ENCODE data around the gene TLE6. TPM values are rescaled to one million over a fixed set of nuclear protein-coding genes. Genes with fewer than 3 reads are reported as not detected.

The TLE6 gene
- total RNA-seq, 1 donor from 2014 or later = not detected

GRCh38 chr19:2964874-2965273, 12.5 kb upstream of the TLE6 start:
- H3K4me3 Mint-ChIP-seq (ENCODE audit: unreplicated experiment) = no peak overlapping the region
- peaks cover 2% of the 10 kb centered on the region for H3K9me3 Mint-ChIP-seq (ENCODE audit: unreplicated experiment)
- DNase-seq = no peak
- H3K36me3 Mint-ChIP-seq (ENCODE audit: unreplicated experiment) = no peaks in the 10 kb centered on the region
- TF ChIP-seq CTCF (IDR thresholded peaks at IDR 0.05; ENCODE audit: partially characterized antibody, unreplicated experiment) = no peak
- H3K27ac Mint-ChIP-seq (ENCODE audit: unreplicated experiment) = no peak overlapping the region
- peaks cover 2% of the 10 kb centered on the region for H3K4me1 Mint-ChIP-seq (ENCODE audit: low read depth, unreplicated experiment)
- peaks cover 5% of the 10 kb centered on the region for H3K27me3 Mint-ChIP-seq (ENCODE audit: unreplicated experiment)

- H3K9me3 Mint-ChIP-seq (ENCODE audit: unreplicated experiment) = no peaks in the 10 kb centered on the region
- no peaks in the 10 kb centered on the region for H3K4me1 Mint-ChIP-seq (ENCODE audit: low read depth, unreplicated experiment)
- no peaks in the 10 kb centered on the region for H3K36me3 Mint-ChIP-seq (ENCODE audit: unreplicated experiment)
- no peak for TF ChIP-seq CTCF (IDR thresholded peaks at IDR 0.05; ENCODE audit: partially characterized antibody, unreplicated experiment)
- H3K4me3 Mint-ChIP-seq (ENCODE audit: unreplicated experiment) = no peak overlapping the region
- DNase-seq = no peak
- H3K27me3 Mint-ChIP-seq (ENCODE audit: unreplicated experiment) = no peaks in the 10 kb centered on the region
- no peak overlapping the region for H3K27ac Mint-ChIP-seq (ENCODE audit: unreplicated experiment)
These were observed 9.4 kb upstream of the TLE6 start for GRCh38 chr19:2967972-2968371.

GRCh38 chr19:2969104-2969504, 8.3 kb upstream of the TLE6 start:
- no peak overlapping the region for H3K27ac Mint-ChIP-seq (ENCODE audit: unreplicated experiment)

GRCh38 chr19:2970201-2970835, 7.0 kb upstream of the TLE6 start:
- no peak for DNase-seq
- H3K27me3 Mint-ChIP-seq (ENCODE audit: unreplicated experiment) = peaks cover 7% of the 10 kb centered on the region
- H3K4me3 Mint-ChIP-seq (ENCODE audit: unreplicated experiment) = no peak overlapping the region
- TF ChIP-seq CTCF (IDR thresholded peaks at IDR 0.05; ENCODE audit: partially characterized antibody, unreplicated experiment) = no peak
- H3K27ac Mint-ChIP-seq (ENCODE audit: unreplicated experiment) = no peak overlapping the region
- no peaks in the 10 kb centered on the region for H3K36me3 Mint-ChIP-seq (ENCODE audit: unreplicated experiment)
- no peaks in the 10 kb centered on the region for H3K9me3 Mint-ChIP-seq (ENCODE audit: unreplicated experiment)
- H3K4me1 Mint-ChIP-seq (ENCODE audit: low read depth, unreplicated experiment) = no peaks in the 10 kb centered on the region

More at GRCh38 chr19:2969104-2969504, 8.3 kb upstream of the TLE6 start:
- Mint-ChIP-seq H3K36me3 (ENCODE audit: unreplicated experiment) (no peaks in the 10 kb centered on the region), H3K4me1 (ENCODE audit: low read depth, unreplicated experiment) (no peaks in the 10 kb centered on the region), H3K4me3 (ENCODE audit: unreplicated experiment) (no peak overlapping the region), H3K9me3 (ENCODE audit: unreplicated experiment) (no peaks in the 10 kb centered on the region), H3K27me3 (ENCODE audit: unreplicated experiment) (peaks cover 3% of the 10 kb centered on the region)
- no peak for TF ChIP-seq CTCF (IDR thresholded peaks at IDR 0.05; ENCODE audit: partially characterized antibody, unreplicated experiment)
- no peak for DNase-seq

- TF ChIP-seq CTCF (IDR thresholded peaks at IDR 0.05; ENCODE audit: partially characterized antibody, unreplicated experiment) = no peak
- Mint-ChIP-seq H3K36me3 (ENCODE audit: unreplicated experiment) (no peaks in the 10 kb centered on the region), H3K4me3 (ENCODE audit: unreplicated experiment) (no peak overlapping the region), H3K27ac (ENCODE audit: unreplicated experiment) (no peak overlapping the region), H3K27me3 (ENCODE audit: unreplicated experiment) (peaks cover 13% of the 10 kb centered on the region), H3K9me3 (ENCODE audit: unreplicated experiment) (peaks cover 5% of the 10 kb centered on the region), H3K4me1 (ENCODE audit: low read depth, unreplicated experiment) (peaks cover 4% of the 10 kb centered on the region)
- DNase-seq = no peak
These were observed 4.1 kb upstream of the TLE6 start for GRCh38 chr19:2973229-2973628.
